GM19099 (cell line): Measurements from ENCODE around the gene TP63.

Source experiments
- POLR2A ChIP-seq: IDR thresholded peaks from 3 replicates; pipeline ENCODE4 v1.6.1; 2011; ENCODE audit warnings: low read depth; ENCODE audit not compliant: insufficient read length; ENCODE audit errors: extremely low read depth

Gene TP63

GRCh38 chr3:189797103-189797750 lies 166.0 kb downstream of the TP63 start:
- TF ChIP-seq POLR2A: no peak

GRCh38 chr3:189799366-189799765 lies 168.2 kb downstream of the TP63 start:
- no peak for TF ChIP-seq POLR2A

GRCh38 chr3:189800436-189800835 lies 169.2 kb downstream of the TP63 start:
- TF ChIP-seq POLR2A: no peak

GRCh38 chr3:189803254-189803653 lies 172.1 kb downstream of the TP63 start:
- TF ChIP-seq POLR2A: no peak

- no peak for TF ChIP-seq POLR2A
These were observed 174.3 kb downstream of the TP63 start for GRCh38 chr3:189805375-189806067.

GRCh38 chr3:189806171-189806951 lies 175.2 kb downstream of the TP63 start:
- no peak for TF ChIP-seq POLR2A

- no peak for TF ChIP-seq POLR2A
These were observed 177.2 kb downstream of the TP63 start for GRCh38 chr3:189808246-189809007.

- TF ChIP-seq POLR2A: no peak
These were observed 178.4 kb downstream of the TP63 start for GRCh38 chr3:189809583-189809982.

GRCh38 chr3:189812806-189813465 lies 181.7 kb downstream of the TP63 start:
- no peak for TF ChIP-seq POLR2A

- TF ChIP-seq POLR2A: no peak
These were observed 182.6 kb downstream of the TP63 start for GRCh38 chr3:189813647-189814240.

- no peak for TF ChIP-seq POLR2A
These were observed 189.2 kb downstream of the TP63 start for GRCh38 chr3:189820365-189820720.

GRCh38 chr3:189821262-189821661 lies 190.1 kb downstream of the TP63 start:
- TF ChIP-seq POLR2A: no peak

- no peak for TF ChIP-seq POLR2A
These were observed 191.5 kb downstream of the TP63 start for GRCh38 chr3:189822726-189823125.

- TF ChIP-seq POLR2A: no peak
These were observed 193.6 kb downstream of the TP63 start for GRCh38 chr3:189824629-189825312.
